ENCODE measurements around the gene GABRB3. TPM values are rescaled to one million over a fixed set of nuclear protein-coding genes. Genes with fewer than 3 reads are reported as not detected.

GABRB3 gene
- total and polyA plus RNA-seq, 2 of the 8 experiments (the other 6 are each of a cell fraction or from before 2014, with no cell fraction given), result 98.8 to 163 TPM

DNA sequence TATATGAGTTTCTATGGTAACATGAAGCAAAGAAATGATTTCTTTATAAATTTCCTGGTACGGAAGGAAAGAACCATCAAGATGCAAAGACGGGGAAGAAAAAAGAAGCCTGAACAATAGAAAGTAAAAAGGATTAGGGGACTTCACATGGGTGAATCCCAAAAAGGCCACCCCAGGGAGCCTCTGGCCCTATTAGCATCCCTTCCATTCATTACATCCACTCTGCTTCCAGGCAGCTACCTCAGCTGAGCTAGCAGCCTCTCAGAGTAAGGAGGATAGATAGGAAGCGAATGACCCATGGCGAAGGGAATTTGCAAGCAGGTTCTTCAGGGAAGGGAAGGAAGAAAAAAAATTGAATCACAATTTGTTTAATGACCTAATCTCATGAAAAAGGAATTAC is 81.6 kb downstream of the GABRB3 start:
- H2BK120ac ChIP-seq (replicated peaks; ENCODE audit: low read depth, low read length), result no peak overlapping the region
- ChIA-PET POLR2A (ENCODE audit: partially characterized antibody) (interaction anchor here (1.5 kb wide), 1 partner anchor 9 kb away, joined by 3 read pairs; no protein-coding TSS in a partner anchor), CTCF (ENCODE audit: partially characterized antibody) (interaction anchor here (0.6 to 2.4 kb wide), 5 partner anchors 8 to 174 kb away, joined by 3 to 7 read pairs (median 4); no protein-coding TSS in a partner anchor)
- no peak overlapping the region for H2AFZ ChIP-seq (ENCODE audit: low read length)
- DNase-seq (ENCODE audit: low read depth in 1 of 2, low spot score in 2 of 2) (peak in 1 of 2 experiments; percentile 64), FAIRE-seq (peak; percentile 91)
- H2BK20ac ChIP-seq (ENCODE audit: low read length), result no peak overlapping the region
- no peak overlapping the region for H2AK5ac ChIP-seq (ENCODE audit: low read depth, low read length)
- peak overlapping the region in 1 of 4 experiments; percentile 50; a peak in 2 of 8 replicates for H3K4me3 ChIP-seq (ENCODE audit: extremely low read depth in 1 of 4, insufficient read depth in 2 of 4, low read depth in 3 of 4, low read length in 4 of 4)
- H3K4ac ChIP-seq (replicated peaks; ENCODE audit: insufficient read length, low read depth, low read length), result no peak overlapping the region
- 1% methylated on average over 4 of the region's 4 CpGs; no CpG with 5 or more reads in 1 of the 2 experiments for WGBS, 2 experiments (ENCODE audit: extremely low coverage in 1 of 2, insufficient coverage in 1 of 2, insufficient read length in 1 of 2, insufficient replicate concordance in 2 of 2, low coverage in 1 of 2, low lambda C conversion rate in 2 of 2, missing lambda C conversion rate in 1 of 2)
- H3K18ac ChIP-seq (ENCODE audit: extremely low read depth, low read length), result no peak overlapping the region
- no peak overlapping the region for H4K91ac ChIP-seq (replicated peaks; ENCODE audit: insufficient read length, low read length)
- no peak overlapping the region for H2BK12ac ChIP-seq (ENCODE audit: low read depth, low read length)
- peaks cover 0 to 81% of the 10 kb centered on the region in 2 experiments; a peak in 3 of 4 replicates for H3K79me2 ChIP-seq (ENCODE audit: control insufficient read depth in 1 of 2, insufficient read depth in 2 of 2, low read length in 2 of 2)
- no peaks in the 10 kb centered on the region for H3K27me3 ChIP-seq (replicated peaks in 1 of 4; ENCODE audit: control insufficient read depth in 3 of 4, extremely low read depth in 1 of 4, insufficient read depth in 3 of 4, low read length in 3 of 4)
- no peak overlapping the region for H4K8ac ChIP-seq (ENCODE audit: extremely low read depth, insufficient read depth, low read length)
- peak overlapping the region; percentile 65; the same call in 1 of the 2 replicates for H3K27ac ChIP-seq (ENCODE audit: low read depth, low read length)
- peak overlapping the region; percentile 58 to 69; a peak in 3 of 4 replicates for H3K4me2 ChIP-seq (ENCODE audit: insufficient read depth in 1 of 2, low read depth in 2 of 2, low read length in 2 of 2)
- no peak overlapping the region for H3K9ac ChIP-seq (replicated peaks in 1 of 4; ENCODE audit: extremely low read depth in 1 of 4, low read depth in 3 of 4, low read length in 3 of 4)
- no peaks in the 10 kb centered on the region for H4K20me1 ChIP-seq (replicated peaks in 1 of 2; ENCODE audit: control insufficient read depth in 1 of 2, insufficient read depth in 2 of 2, low read length in 2 of 2)
- H3K4me1 ChIP-seq (replicated peaks in 1 of 4; ENCODE audit: control insufficient read depth in 3 of 4, insufficient read depth in 4 of 4, low read length in 3 of 4), result peaks cover 2 to 26% (median 18%) of the 10 kb centered on the region in 4 experiments
- H4K5ac ChIP-seq (ENCODE audit: insufficient read length, low read depth, low read length), result no peak overlapping the region
- no peak overlapping the region for H2BK15ac ChIP-seq (ENCODE audit: low read length)
- peaks cover 7 to 11% of the 10 kb centered on the region in 2 experiments; a peak in 2 of 4 replicates for H3K9me3 ChIP-seq (ENCODE audit: insufficient read depth in 2 of 2, low read depth in 1 of 2, low read length in 1 of 2)
- no peaks in the 10 kb centered on the region; the same call in 1 of the 2 replicates for H3K23me2 ChIP-seq (ENCODE audit: low read depth, low read length)
- H3K36me3 ChIP-seq (ENCODE audit: control insufficient read depth in 2 of 4, insufficient read depth in 4 of 4, low read length in 3 of 4), result peaks cover 0 to 4% (median 2%) of the 10 kb centered on the region in 4 experiments; a peak in 2 of 8 replicates
- no peak overlapping the region for H3K23ac ChIP-seq (ENCODE audit: insufficient read length)
- H3K14ac ChIP-seq (ENCODE audit: insufficient read length), result no peak overlapping the region
- 0 out of 2 replicates have a peak overlapping the region, but pooled peaks have one; percentile 82 for H2BK5ac ChIP-seq (ENCODE audit: low read depth, low read length)
- H3K56ac ChIP-seq (replicated peaks; ENCODE audit: insufficient read length, low read depth, low read length), result no peak overlapping the region
- peaks cover 12% of the 10 kb centered on the region; the same call in 1 of the 2 replicates for H3K79me1 ChIP-seq (ENCODE audit: low read depth, low read length)
- TF ChIP-seq FOSL1 (IDR thresholded peaks at IDR 0.05; ENCODE audit: insufficient read depth, low read depth, low read length) (no peak), POLR2AphosphoS5 (IDR thresholded peaks at IDR 0.05; ENCODE audit: low read depth, low read length) (no peak), TAF1 (IDR thresholded peaks at IDR 0.05; ENCODE audit: low read depth, low read length) (0 out of 2 replicates have a peak, but pooled peaks have one; percentile 46), RAD21 (IDR thresholded peaks at IDR 0.05 in 1 of 2, conservative IDR thresholded peaks at IDR 0.05 in 1 of 2; ENCODE audit: low read depth in 2 of 2, low read length in 2 of 2) (peak in 1 of 2 experiments; percentile 24; a peak in 1 of 4 replicates), EP300 (IDR thresholded peaks at IDR 0.05; ENCODE audit: borderline replicate concordance in 1 of 2, low read depth in 2 of 2, low read length in 2 of 2) (peak in 1 of 2 experiments; percentile 21; a peak in 1 of 3 replicates), NANOG (IDR thresholded peaks at IDR 0.05; ENCODE audit: insufficient read depth, low read depth, low read length, poor library complexity, severe bottlenecking) (peak; percentile 8), SP1 (IDR thresholded peaks at IDR 0.05; ENCODE audit: low read depth, low read length) (peak; percentile 59; the same call in 1 of the 2 replicates), HDAC6 (IDR thresholded peaks at IDR 0.05; ENCODE audit: low read depth, low read length) (no peak)
- TF ChIP-seq, protein P1, sequence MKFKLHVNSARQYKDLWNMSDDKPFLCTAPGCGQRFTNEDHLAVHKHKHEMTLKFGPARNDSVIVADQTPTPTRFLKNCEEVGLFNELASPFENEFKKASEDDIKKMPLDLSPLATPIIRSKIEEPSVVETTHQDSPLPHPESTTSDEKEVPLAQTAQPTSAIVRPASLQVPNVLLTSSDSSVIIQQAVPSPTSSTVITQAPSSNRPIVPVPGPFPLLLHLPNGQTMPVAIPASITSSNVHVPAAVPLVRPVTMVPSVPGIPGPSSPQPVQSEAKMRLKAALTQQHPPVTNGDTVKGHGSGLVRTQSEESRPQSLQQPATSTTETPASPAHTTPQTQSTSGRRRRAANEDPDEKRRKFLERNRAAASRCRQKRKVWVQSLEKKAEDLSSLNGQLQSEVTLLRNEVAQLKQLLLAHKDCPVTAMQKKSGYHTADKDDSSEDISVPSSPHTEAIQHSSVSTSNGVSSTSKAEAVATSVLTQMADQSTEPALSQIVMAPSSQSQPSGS (IDR thresholded peaks at IDR 0.05; ENCODE audit: low read length), result no peak

Measured in H1 (cell line).